Measurements from ENCODE around the gene GRAMD1A.

DNA sequence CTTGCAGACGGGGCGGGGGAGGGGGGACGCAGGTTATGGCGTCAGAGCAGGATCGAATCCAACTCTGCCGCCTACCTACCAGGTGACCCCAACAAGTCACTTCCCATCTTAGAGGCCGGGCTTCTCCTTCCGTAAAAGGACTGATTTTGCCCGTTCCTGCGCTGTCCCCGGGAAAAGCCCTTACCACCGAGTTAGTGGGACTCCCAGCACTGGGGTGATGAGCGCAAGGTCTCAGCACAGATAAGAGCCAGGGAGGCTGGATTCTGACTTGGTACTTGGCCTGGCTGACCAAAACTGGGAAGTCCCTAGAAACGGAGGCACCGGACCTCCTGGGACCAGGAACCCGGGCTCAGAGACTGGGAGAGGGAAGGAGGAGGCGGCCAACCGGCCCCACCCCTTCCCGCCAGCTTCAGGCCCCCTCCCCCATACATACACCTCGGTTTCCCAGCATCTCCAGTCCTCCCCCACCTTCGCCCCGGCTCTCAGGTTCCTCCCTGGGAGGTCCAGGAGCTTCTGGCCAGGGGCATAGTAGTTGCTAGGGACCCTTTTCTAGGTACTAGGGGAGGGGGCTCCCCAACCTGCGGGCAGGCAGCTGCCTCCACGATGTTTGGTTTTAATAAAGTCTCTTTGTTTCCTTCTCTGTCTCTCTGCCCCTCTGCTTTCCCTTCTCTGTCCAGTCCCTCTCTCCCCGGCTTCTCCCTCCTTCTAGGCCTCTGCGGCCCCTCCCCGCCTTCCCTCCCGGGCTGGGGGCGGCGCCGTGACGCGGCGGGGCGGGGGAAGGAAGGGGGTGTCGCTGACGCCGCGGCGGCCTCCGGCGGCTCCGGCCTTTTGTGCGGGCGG, at the start of gene GRAMD1A:
- TF ChIP-seq CTCF (IDR thresholded peaks at IDR 0.05) (no peak), POLR2A (IDR thresholded peaks at IDR 0.05) (peak in 3 of 4 donors; percentile 14 to 77 (median 66))

All from esophagus squamous epithelium (tissue), 4 donors.